Ishikawa (cell line): Measurements from ENCODE around the gene CCDC126.

Experiments used
- CEBPB ChIP-seq: IDR thresholded peaks from 2 replicates; pipeline ENCODE4 v1.6.1; 2012
- CREB1 ChIP-seq: IDR thresholded peaks from 2 replicates; pipeline ENCODE4 v1.6.1; 2012; ENCODE audit warnings: low read depth
- EGR1 ChIP-seq: IDR thresholded peaks from 2 replicates; pipeline ENCODE4 v1.6.1; 2012
- EP300 ChIP-seq: IDR thresholded peaks from 2 replicates; pipeline ENCODE4 v1.6.1; 2012; ENCODE audit warnings: borderline replicate concordance
- FOXM1 ChIP-seq: IDR thresholded peaks from 2 replicates; pipeline ENCODE4 v1.6.1; 2012; ENCODE audit warnings: low read depth, borderline replicate concordance
- MAX ChIP-seq: IDR thresholded peaks from 2 replicates; pipeline ENCODE4 v1.6.1; 2012
- NFIC ChIP-seq: IDR thresholded peaks from 2 replicates; pipeline ENCODE4 v1.6.1; 2012
- RAD21 ChIP-seq: IDR thresholded peaks from 2 replicates; pipeline ENCODE4 v1.6.1; 2012; ENCODE audit warnings: low read depth
- REST ChIP-seq: IDR thresholded peaks from 2 replicates; pipeline ENCODE4 v1.6.1; 2012; ENCODE audit warnings: low read depth, mild to moderate bottlenecking
- TAF1 ChIP-seq: IDR thresholded peaks from 2 replicates; pipeline ENCODE4 v1.6.1; 2012; ENCODE audit warnings: low read depth, mild to moderate bottlenecking
- TCF12 ChIP-seq: IDR thresholded peaks from 2 replicates; pipeline ENCODE4 v1.6.1; 2012; ENCODE audit warnings: low read depth
- TEAD4 ChIP-seq: IDR thresholded peaks from 2 replicates; pipeline ENCODE4 v1.6.1; 2012
- USF1 ChIP-seq: IDR thresholded peaks from 2 replicates; pipeline ENCODE4 v1.6.1; 2012
- YY1 ChIP-seq: IDR thresholded peaks from 2 replicates; pipeline ENCODE4 v1.6.1; 2012; ENCODE audit warnings: low read depth
- ZBTB7A ChIP-seq: IDR thresholded peaks from 2 replicates; pipeline ENCODE4 v1.6.1; 2012; ENCODE audit warnings: low read depth

The CCDC126 gene

GRCh38 chr7:23603632-23604295 lies 6.6 kb downstream of the CCDC126 start:
- no peak for TF ChIP-seq ZBTB7A
- no peak for TF ChIP-seq USF1
- TF ChIP-seq FOXM1 = no peak
- TF ChIP-seq MAX = no peak
- TF ChIP-seq REST = no peak
- no peak for TF ChIP-seq CEBPB
- TF ChIP-seq TEAD4 = no peak
- TF ChIP-seq EP300 = no peak
- no peak for TF ChIP-seq NFIC
- TF ChIP-seq TAF1 = no peak
- TF ChIP-seq RAD21 = no peak

GRCh38 chr7:23604296-23604640 lies 7.1 kb downstream of the CCDC126 start:
- TF ChIP-seq TEAD4 = no peak
- TF ChIP-seq TCF12 = no peak

GRCh38 chr7:23607130-23607529 lies 9.9 kb downstream of the CCDC126 start:
- TF ChIP-seq TCF12 (no peak), CREB1 (no peak), USF1 (no peak), FOXM1 (no peak), EP300 (no peak), TAF1 (no peak), ZBTB7A (no peak), NFIC (no peak)

- TF ChIP-seq TCF12 = no peak
- no peak for TF ChIP-seq ZBTB7A
- no peak for TF ChIP-seq TEAD4
- TF ChIP-seq REST = no peak
- TF ChIP-seq RAD21 = no peak
- no peak for TF ChIP-seq USF1
- TF ChIP-seq EGR1 = no peak
- TF ChIP-seq EP300 = no peak
These were observed 10.7 kb downstream of the CCDC126 start for GRCh38 chr7:23607866-23608265.

- TF ChIP-seq NFIC (no peak), TCF12 (no peak), YY1 (no peak), TAF1 (no peak), REST (no peak), CREB1 (no peak), TEAD4 (no peak)
These were observed 18.1 kb downstream of the CCDC126 start for GRCh38 chr7:23615331-23615730.
